HepG2 (cell line): ENCODE data around the gene TTC31. TPM values are rescaled to one million over a fixed set of nuclear protein-coding genes. Genes with fewer than 3 reads are reported as not detected.

Experiments used
- ARNT ChIP-seq: fragments of 450-650 bp; IDR thresholded peaks from 2 replicates; pipeline ENCODE4 v1.6.1; 2017
- CCAR2 ChIP-seq: fragments of 200-400 bp; formaldehyde crosslinking; optimal IDR thresholded peaks from 2 replicates; pipeline ENCODE3; 2018; ENCODE audit warnings: low read depth, mild to moderate bottlenecking, low read length, moderate library complexity
- DR1 ChIP-seq: sonication (generic); formaldehyde crosslinking; IDR thresholded peaks from 2 replicates; pipeline ENCODE4 v1.8.0; 2021; ENCODE audit warnings: mild to moderate bottlenecking, missing genetic modification reagents, inconsistent platforms
- EHMT2 ChIP-seq: fragments of 200-600 bp; sonication (generic); IDR thresholded peaks from 2 replicates; pipeline ENCODE4 v1.7.0; 2017; ENCODE audit warnings: antibody characterized with exemption, low read depth, low read length, borderline replicate concordance
- GMEB2 ChIP-seq: IDR thresholded peaks from 2 replicates; pipeline ENCODE4 v1.6.1; 2016; ENCODE audit warnings: missing biosample characterization, missing genetic modification reagents, low read depth
- GPN1 ChIP-seq: sonication (generic); formaldehyde crosslinking; IDR thresholded peaks from 2 replicates; pipeline ENCODE4 v1.5.1; 2020; ENCODE audit warnings: missing genetic modification reagents, borderline replicate concordance
- HINFP ChIP-seq: sonication (generic); formaldehyde crosslinking; IDR thresholded peaks from 2 replicates; pipeline ENCODE4 v1.4.0; 2020; ENCODE audit warnings: low read depth, mild to moderate bottlenecking, missing genetic modification reagents
- MEF2D ChIP-seq: sonication (generic); formaldehyde crosslinking; IDR thresholded peaks from 2 replicates; pipeline ENCODE4 v1.5.1; 2020; ENCODE audit warnings: mild to moderate bottlenecking, missing genetic modification reagents
- NFKBIZ ChIP-seq: IDR thresholded peaks from 2 replicates; pipeline ENCODE4 v1.6.1; 2018; ENCODE audit warnings: missing genetic modification reagents, missing compliant biosample characterization
- NRL ChIP-seq: sonication (generic); formaldehyde crosslinking; IDR thresholded peaks from 2 replicates; pipeline ENCODE4 v1.5.0; 2020; ENCODE audit warnings: missing genetic modification reagents, mild to moderate bottlenecking, moderate library complexity, borderline replicate concordance
- REST ChIP-seq, 2 experiments: IDR thresholded peaks; 2 replicates each; pipeline ENCODE4 v1.6.1; 2011 to 2012; ENCODE audit warnings: low read length in 2 of 2, borderline replicate concordance in 1 of 2, low read depth in 1 of 2, mild to moderate bottlenecking in 1 of 2, moderate library complexity in 1 of 2
- SMAD9 ChIP-seq: sonication (generic); formaldehyde crosslinking; IDR thresholded peaks from 2 replicates; pipeline ENCODE4 v1.5.1; 2020; ENCODE audit warnings: mild to moderate bottlenecking, missing genetic modification reagents
- SP4 ChIP-seq: sonication (generic); formaldehyde crosslinking; IDR thresholded peaks from 2 replicates; pipeline ENCODE4 v1.8.1; 2023; ENCODE audit warnings: mild to moderate bottlenecking, missing genetic modification reagents
- ZBTB37 ChIP-seq: sonication (generic); formaldehyde crosslinking; IDR thresholded peaks from 2 replicates; pipeline ENCODE4 v1.4.0; 2020; ENCODE audit warnings: mild to moderate bottlenecking, missing genetic modification reagents
- ZBTB42 ChIP-seq: sonication (generic); formaldehyde crosslinking; IDR thresholded peaks from 2 replicates; pipeline ENCODE4 v1.5.0; 2020; ENCODE audit warnings: mild to moderate bottlenecking, missing genetic modification reagents
- ZIK1 ChIP-seq: sonication (generic); formaldehyde crosslinking; IDR thresholded peaks from 2 replicates; pipeline ENCODE4 v1.5.0; 2020; ENCODE audit warnings: mild to moderate bottlenecking, low read depth, missing genetic modification reagents, borderline replicate concordance
- ZNF143 ChIP-seq: sonication (generic); formaldehyde crosslinking; IDR thresholded peaks from 2 replicates; pipeline ENCODE4 v1.4.0; 2020; ENCODE audit warnings: missing genetic modification reagents
- ZNF274 ChIP-seq: sonication (generic); formaldehyde crosslinking; IDR thresholded peaks from 2 replicates; pipeline ENCODE4 v1.5.1; 2020; ENCODE audit warnings: mild to moderate bottlenecking, missing genetic modification reagents
- ZNF460 ChIP-seq: sonication (generic); formaldehyde crosslinking; IDR thresholded peaks from 2 replicates; pipeline ENCODE4 v1.5.1; 2020; ENCODE audit warnings: missing genetic modification reagents, mild to moderate bottlenecking, borderline replicate concordance
- ZNF577 ChIP-seq: sonication (generic); formaldehyde crosslinking; IDR thresholded peaks from 2 replicates; pipeline ENCODE4 v1.4.0; 2020; ENCODE audit warnings: mild to moderate bottlenecking, low read depth, missing genetic modification reagents, borderline replicate concordance
- ZNF619 ChIP-seq: sonication (generic); formaldehyde crosslinking; IDR thresholded peaks from 2 replicates; pipeline ENCODE4 v1.4.0; 2020; ENCODE audit warnings: mild to moderate bottlenecking, missing genetic modification reagents
- polyA plus RNA-seq, 8 experiments: library from polyadenylated mRNA; depleted of rRNA in 3 of 8; stranded (reverse) in 7 of 8; unstranded in 1 of 8; fragments of >200 nt; fragmentation: Illumina TruSeq in 4 of 8; extraction: Trizol in 4 of 8; gene quantifications; 2 replicates each; pipeline versions ENCODE4 v1.2.1 to v1.2.3, GENCODE V29; 2011 to 2016; ENCODE audit warnings: low read depth in 4 of 8, missing spikeins in 1 of 8, mixed read lengths in 1 of 8; ENCODE audit not compliant: insufficient read depth in 1 of 8
- total RNA-seq, 5 experiments: library from RNA; depleted of rRNA; stranded (reverse); fragments of >200 nt; fragmentation: Illumina TruSeq; extraction: Trizol; gene quantifications; 2 replicates each; pipeline ENCODE4 v1.2.3, GENCODE V29; 2016; ENCODE audit warnings: low read depth in 1 of 5

The TTC31 gene
- total and polyA plus RNA-seq, 2 of the 13 experiments (the other 11 are each of a cell fraction or from before 2014, with no cell fraction given): 28.3 to 39.5 TPM

- no peak for TF ChIP-seq REST (IDR thresholded peaks at IDR 0.05; ENCODE audit: borderline replicate concordance in 1 of 2, low read depth in 1 of 2, low read length in 2 of 2)
- TF ChIP-seq ZIK1 (CRISPR knock-in tag): no peak
- TF ChIP-seq ARNT: no peak
- no peak for TF ChIP-seq EHMT2
- TF ChIP-seq ZBTB37 (CRISPR knock-in tag): no peak
- TF ChIP-seq NFKBIZ: no peak
- TF ChIP-seq ZNF577: no peak
- TF ChIP-seq SMAD9 (CRISPR knock-in tag): 0 out of 2 replicates have a peak, but pooled peaks have one; percentile 10
- TF ChIP-seq ZBTB42: no peak
- no peak for TF ChIP-seq MEF2D (CRISPR knock-in tag)
- no peak for TF ChIP-seq ZNF460 (CRISPR knock-in tag)
- TF ChIP-seq ZNF274 (CRISPR knock-in tag): 0 out of 2 replicates have a peak, but pooled peaks have one; percentile 5
- no peak for TF ChIP-seq NRL
- no peak for TF ChIP-seq GPN1 (CRISPR knock-in tag)
- 0 out of 2 replicates have a peak, but pooled peaks have one; percentile 41 for TF ChIP-seq HINFP (CRISPR knock-in tag)
- no peak for TF ChIP-seq CCAR2
- no peak; the same call in 1 of the 2 replicates for TF ChIP-seq SP4 (CRISPR knock-in tag)
- no peak for TF ChIP-seq ZNF619 (CRISPR knock-in tag)
- no peak for TF ChIP-seq ZNF143
- no peak for TF ChIP-seq GMEB2
- TF ChIP-seq DR1 (CRISPR knock-in tag): no peak
Observed at GRCh38 chr2:74507926-74508520, 25.1 kb downstream of the TTC31 start (continued).
